Measurements from ENCODE around the gene ZDHHC24.

DNA sequence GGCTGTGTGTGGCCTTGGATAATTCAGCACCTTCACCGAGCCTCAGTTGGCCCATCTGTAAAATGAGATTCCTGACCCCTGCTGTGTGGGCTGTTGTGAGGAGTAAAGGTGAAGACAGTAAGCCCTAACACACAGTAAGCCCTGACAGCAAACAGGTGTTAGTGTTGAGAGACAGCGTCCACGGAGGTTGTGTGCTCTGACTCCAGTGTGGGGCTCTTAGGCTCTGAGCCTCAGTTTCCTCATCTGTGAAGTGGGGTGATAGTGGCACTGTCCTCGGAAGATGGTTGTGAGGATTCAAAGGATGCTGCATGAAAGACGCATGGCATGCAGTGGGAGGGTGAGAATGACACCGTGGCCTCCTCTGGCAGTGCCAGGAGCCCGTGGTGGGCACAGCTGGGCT is 51.4 kb downstream of the ZDHHC24 start:
- TF ChIP-seq, protein P1, sequence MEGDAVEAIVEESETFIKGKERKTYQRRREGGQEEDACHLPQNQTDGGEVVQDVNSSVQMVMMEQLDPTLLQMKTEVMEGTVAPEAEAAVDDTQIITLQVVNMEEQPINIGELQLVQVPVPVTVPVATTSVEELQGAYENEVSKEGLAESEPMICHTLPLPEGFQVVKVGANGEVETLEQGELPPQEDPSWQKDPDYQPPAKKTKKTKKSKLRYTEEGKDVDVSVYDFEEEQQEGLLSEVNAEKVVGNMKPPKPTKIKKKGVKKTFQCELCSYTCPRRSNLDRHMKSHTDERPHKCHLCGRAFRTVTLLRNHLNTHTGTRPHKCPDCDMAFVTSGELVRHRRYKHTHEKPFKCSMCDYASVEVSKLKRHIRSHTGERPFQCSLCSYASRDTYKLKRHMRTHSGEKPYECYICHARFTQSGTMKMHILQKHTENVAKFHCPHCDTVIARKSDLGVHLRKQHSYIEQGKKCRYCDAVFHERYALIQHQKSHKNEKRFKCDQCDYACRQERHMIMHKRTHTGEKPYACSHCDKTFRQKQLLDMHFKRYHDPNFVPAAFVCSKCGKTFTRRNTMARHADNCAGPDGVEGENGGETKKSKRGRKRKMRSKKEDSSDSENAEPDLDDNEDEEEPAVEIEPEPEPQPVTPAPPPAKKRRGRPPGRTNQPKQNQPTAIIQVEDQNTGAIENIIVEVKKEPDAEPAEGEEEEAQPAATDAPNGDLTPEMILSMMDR (conservative IDR thresholded peaks at IDR 0.05; ENCODE audit: low read depth, low read length) = no peak
- TF ChIP-seq EZH2 (IDR thresholded peaks at IDR 0.05; ENCODE audit: borderline replicate concordance, low read depth, low read length, poor library complexity, severe bottlenecking) = no peak
